ENCODE results near the gene SRCAP.

DNA sequence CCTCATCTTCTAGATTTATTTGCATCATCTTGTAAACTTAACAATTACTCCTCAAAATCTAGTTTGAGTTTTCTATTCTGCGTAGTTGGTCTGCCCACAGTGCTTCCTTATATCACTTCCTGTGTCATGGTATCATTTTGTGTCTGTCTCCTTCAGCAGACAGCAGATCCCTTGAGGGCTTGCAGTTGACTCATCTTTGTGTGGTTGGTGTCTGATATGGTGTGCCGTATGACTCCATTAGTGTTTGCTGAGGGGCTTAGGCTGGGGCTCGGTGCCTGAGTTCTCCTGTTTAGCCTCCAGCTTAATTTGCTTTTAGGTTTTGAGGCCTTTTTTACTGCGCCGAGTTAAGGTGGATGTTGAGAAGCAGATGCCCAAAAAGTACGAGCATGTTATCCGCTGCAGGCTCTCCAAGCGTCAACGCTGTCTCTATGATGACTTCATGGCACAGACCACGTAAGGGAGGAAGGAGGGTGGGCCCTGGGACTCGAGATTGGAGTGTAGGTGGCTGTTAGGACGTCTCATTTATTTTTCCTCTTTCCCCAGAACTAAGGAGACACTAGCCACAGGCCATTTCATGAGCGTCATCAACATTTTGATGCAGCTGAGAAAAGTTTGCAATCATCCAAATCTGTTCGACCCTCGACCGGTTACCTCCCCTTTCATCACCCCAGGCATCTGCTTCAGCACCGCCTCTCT, 16.9 kb downstream of the SRCAP start:
- no peak for TF ChIP-seq GATA2 (IDR thresholded peaks at IDR 0.05; ENCODE audit: low read depth, low read length)
- no peak for TF ChIP-seq GATA3 (IDR thresholded peaks at IDR 0.05; ENCODE audit: low read depth, low read length)

Data from SH-SY5Y (cell line).